Retinal pigment epithelial cell (primary cell): ENCODE measurements around the gene RIT2.
A peak's percentile ranks its signal among the peaks of the same experiment; 100 is the strongest.

ENCODE experiments used
- DNase-seq: peaks from one replicate; pipeline ENCODE4 v3.0.0-alpha.2; 2010; ENCODE audit warnings: low read depth
- H3K4me3 ChIP-seq: 2 replicates; pipeline ENCODE4 v1.5.1; 2011; ENCODE audit warnings: mild to moderate bottlenecking, low read length, control low read depth, moderate library complexity
- TF ChIP-seq, protein P1 (sequence below): conservative IDR thresholded peaks from 2 replicates; pipeline ENCODE4 v1.5.1; 2011; ENCODE audit warnings: low read depth, low read length, control low read depth, inconsistent platforms

The RIT2 gene

DNA sequence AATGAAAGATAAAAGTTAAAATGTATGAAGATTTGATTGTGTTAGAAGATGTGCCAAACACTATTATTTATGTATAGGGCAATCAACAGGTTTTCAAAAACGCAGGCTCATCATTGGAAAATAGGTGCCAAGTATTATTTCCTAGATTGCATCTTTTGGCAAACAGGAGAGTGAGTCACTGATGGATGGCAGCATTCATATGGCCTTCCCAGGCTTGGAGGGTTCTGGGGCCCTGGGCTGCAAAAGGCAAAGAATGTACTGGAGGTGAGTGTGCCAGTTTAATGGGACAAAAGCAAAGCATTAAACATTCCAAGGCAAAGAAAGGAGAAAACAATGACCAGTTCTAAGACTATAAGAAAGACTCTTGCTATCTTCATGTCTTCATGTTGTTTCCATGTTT, 379.4 kb downstream of the RIT2 start:
- no peak for DNase-seq
- TF ChIP-seq, protein P1, sequence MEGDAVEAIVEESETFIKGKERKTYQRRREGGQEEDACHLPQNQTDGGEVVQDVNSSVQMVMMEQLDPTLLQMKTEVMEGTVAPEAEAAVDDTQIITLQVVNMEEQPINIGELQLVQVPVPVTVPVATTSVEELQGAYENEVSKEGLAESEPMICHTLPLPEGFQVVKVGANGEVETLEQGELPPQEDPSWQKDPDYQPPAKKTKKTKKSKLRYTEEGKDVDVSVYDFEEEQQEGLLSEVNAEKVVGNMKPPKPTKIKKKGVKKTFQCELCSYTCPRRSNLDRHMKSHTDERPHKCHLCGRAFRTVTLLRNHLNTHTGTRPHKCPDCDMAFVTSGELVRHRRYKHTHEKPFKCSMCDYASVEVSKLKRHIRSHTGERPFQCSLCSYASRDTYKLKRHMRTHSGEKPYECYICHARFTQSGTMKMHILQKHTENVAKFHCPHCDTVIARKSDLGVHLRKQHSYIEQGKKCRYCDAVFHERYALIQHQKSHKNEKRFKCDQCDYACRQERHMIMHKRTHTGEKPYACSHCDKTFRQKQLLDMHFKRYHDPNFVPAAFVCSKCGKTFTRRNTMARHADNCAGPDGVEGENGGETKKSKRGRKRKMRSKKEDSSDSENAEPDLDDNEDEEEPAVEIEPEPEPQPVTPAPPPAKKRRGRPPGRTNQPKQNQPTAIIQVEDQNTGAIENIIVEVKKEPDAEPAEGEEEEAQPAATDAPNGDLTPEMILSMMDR: no peak
- no peak overlapping the region for H3K4me3 ChIP-seq

DNA sequence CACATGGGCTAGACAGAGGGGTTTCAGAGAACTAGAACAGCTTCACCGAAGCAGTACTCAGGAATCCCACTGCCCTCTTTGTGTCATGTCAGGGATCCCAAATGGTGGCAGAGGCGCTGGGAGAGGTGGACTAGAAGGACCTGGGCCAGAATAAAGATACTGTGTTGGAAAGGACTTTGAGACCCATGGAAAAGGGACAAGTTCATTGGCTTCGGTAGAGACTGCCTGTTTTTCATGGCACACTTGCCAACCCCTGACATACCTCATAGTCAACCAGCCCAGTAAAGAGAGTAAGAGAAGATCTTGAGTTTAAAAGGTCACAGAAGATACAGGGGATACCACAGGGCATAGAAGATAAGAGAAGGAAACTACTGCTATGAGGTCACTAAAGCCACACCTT, 381.0 kb downstream of the RIT2 start:
- DNase-seq: no peak
- no peak overlapping the region for H3K4me3 ChIP-seq
- TF ChIP-seq, protein P1: no peak

DNA sequence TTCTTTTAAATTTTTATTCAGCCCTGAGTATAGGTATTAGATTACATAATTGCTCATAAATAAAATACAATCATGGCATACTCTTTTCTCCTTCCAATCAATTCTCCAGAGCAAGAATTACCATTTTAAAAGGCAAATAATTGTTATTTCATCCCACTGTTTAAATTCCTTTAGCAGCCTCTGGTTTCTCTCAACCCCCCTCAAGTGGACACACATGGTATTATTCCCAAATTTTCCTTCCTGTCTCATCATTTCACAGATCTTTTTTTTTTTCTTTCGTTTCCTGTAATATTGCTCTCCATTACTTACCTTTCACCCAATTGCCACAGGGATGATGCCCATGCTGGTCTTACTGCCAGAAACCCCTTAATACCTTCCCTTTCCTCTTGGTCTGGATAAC, 385.2 kb downstream of the RIT2 start:
- no peak overlapping the region for H3K4me3 ChIP-seq
- TF ChIP-seq, protein P1: peak; percentile 32
- DNase-seq: no peak

DNA sequence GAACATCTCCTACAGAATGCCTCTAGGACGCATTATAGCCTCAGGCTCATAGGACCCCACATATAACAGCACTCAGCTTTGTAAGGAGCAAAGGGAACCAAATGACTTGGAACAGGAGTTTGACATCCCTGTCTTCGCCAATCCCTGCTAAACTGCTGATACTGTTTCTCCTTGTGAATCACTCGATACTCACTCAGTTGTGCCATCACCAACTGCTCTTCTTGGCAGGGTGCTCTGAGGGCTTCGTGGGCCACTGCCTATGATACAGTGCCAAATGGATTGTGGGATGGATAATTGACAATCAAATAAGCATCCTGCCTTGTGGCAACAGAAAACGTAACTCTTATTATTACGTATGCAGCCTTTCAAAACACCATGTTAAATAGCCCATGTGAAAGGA, 396.3 kb downstream of the RIT2 start:
- TF ChIP-seq, protein P1: no peak
- no peak overlapping the region for H3K4me3 ChIP-seq
- no peak for DNase-seq

DNA sequence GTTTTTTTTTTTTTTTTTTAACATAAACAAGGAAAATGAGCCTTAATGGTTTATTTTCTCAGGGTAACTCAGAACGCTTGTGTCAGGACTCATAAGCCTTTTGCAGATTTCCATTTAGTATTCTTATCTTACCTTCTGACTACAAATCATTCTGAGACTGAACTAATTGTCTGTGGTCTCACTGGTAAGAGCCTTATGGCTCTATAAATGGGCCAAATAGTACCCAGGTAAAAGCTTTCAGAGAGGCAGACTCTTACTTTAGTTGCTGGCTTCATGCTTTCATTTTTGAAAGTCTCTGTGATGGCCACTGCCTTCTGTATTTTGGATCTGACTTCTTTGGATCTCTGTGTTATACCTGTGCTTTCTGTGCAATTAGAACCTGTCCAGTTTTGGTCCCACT, 403.4 kb downstream of the RIT2 start:
- DNase-seq: no peak
- TF ChIP-seq, protein P1: no peak
- no peak overlapping the region for H3K4me3 ChIP-seq

DNA sequence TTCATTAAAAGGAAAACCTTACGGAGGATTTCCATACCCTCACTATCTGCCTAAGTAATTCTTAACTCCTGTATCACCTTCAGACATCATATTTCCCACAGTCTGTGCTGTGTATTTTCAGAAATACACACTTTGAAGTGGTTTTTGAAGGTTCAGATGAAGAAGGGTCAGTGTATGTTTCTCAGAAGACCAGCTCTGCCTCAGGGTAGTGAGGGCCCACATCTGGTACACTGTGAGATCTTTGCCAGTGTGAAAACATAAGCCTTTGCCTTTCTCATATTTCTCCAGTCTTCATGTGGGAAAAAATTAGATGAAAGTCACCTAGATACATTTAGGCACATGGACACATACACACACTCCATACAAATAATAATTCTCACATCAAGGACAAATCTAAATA, 408.4 kb downstream of the RIT2 start:
- no peak for DNase-seq
- TF ChIP-seq, protein P1: no peak
- H3K4me3 ChIP-seq: no peak overlapping the region

DNA sequence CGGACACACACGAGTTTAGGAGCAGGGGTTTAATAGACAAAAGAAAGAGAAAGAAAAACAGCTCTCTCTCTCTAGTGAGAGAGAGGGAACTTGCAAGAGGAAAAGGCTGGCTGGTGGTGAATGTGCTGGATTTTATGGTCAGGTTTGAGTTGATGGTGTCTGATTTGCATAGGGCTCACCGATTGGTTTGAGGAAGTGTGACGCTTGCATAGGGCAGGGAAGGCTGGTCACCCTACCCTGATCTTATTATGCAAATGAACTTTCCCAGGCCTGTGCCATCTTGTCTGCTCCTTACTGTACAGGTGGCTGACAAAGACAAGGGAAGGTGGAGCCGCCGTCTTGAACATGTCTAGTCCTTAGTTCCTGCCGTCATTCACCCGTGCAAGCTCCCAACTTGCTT, 408.9 kb downstream of the RIT2 start:
- DNase-seq: no peak
- no peak overlapping the region for H3K4me3 ChIP-seq
- TF ChIP-seq, protein P1: no peak
